HG03439 (cell line): ENCODE measurements around the gene USP49.

ENCODE experiments used
- ATAC-seq: cut with Tn5 transposase; IDR thresholded peaks from one replicate; pipeline ENCODE4 v1.9.1; 2021; ENCODE audit warnings: mild to moderate bottlenecking, moderate library complexity; ENCODE audit not compliant: unreplicated experiment

USP49 gene

DNA sequence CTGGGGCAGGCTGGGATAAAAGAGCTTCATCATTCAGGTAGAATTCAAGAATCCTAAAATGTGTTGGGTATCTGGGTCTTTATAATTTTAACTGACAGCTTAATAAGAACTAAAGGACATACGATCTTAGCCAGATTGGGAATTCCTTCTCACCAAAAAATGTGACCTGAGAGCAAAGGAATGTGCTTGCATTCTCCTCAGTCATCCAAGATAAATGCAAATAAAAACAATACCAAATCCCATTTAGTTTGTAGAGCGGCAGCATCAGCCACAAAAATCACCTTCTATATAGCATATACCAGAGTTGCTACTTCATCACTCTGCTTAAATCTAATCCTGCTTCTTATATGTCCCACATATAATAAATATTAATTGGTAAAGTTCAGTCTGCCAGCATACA, 16.9 kb downstream of the USP49 start:
- no peak for ATAC-seq

DNA sequence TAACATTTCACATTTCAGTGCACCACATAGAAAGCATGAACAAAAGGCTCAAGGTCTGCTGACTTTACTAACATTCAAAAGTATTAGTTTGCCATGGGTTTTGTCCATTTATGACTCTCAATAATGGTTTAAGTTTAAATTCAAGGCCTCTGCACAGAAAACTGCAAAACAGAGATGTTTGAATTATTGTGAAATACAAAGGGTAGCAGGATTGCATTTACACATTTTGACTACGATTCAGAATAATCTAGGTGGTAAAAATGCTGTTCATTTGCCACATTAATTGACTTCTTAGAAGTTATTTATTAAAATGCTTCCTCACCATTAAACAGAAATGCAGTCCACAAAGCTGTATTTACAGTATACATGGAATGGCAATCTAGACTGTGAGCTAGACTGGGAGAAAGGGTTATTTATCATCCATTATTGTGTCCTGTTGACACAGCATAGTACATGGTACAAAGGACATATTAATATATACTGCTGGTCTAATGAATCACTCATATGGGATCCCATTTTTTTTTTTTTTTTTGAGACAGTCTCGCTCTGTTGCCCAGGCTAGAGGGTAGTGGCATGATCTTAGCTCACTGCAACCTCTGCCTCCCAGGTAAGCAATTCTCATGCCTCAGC, 18.0 kb downstream of the USP49 start:
- ATAC-seq: no peak

DNA sequence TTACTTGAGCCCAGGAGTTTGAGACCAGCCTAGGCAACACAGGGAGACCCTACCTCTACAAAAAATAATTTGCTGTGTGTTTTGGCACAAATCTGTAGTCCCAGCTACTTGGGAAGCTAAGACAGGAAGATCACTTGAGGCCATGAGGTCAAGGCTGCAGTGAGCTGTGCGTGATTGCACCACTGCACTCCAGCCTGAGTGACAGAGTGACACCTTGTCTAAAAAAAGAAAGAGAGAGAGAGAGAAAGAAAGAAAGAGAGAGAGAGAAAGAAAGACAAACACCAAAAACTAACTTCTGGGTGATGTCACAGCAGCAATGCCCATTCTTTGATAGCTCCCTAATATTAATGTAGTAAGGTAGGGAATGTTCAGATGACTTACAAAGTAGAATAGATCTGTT, 20.4 kb downstream of the USP49 start:
- no peak for ATAC-seq

DNA sequence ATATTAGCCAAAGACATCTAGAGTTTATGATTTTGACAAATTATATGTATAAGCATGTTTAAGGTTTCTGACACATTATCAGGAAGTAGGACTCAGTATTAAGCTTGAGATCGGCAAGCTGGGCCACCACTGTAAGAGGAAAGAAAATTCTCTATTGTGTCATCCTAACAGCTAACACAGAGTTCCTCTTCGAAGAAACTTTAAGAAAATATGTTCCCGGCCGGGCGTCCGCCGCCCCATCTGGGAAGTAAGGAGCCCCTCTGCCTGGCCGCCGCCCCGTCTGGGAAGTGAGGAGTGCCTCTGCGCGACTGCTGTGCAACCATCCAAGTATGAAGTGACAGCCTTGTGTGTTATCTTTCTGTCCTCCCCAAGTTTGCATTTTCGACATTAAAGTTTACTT, 23.0 kb downstream of the USP49 start:
- no peak for ATAC-seq

DNA sequence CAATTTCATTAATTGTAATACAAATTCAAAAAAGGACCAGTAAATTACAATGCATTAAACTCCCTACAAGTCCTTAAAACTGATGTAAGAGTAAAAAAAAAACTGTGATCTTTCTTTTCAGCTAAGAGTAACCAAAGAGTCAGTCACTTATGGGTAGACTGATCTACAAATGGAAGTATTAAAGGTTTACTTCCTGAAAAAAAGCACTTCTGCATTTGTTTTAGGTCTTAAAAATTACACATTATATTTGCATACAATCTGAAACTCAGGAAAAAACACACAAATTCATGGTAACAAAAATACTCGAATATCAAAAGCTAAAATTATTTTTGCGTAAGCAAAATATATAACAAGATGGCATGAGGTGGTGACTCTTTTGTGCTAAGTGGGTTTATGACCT, 23.5 kb downstream of the USP49 start:
- no peak for ATAC-seq

DNA sequence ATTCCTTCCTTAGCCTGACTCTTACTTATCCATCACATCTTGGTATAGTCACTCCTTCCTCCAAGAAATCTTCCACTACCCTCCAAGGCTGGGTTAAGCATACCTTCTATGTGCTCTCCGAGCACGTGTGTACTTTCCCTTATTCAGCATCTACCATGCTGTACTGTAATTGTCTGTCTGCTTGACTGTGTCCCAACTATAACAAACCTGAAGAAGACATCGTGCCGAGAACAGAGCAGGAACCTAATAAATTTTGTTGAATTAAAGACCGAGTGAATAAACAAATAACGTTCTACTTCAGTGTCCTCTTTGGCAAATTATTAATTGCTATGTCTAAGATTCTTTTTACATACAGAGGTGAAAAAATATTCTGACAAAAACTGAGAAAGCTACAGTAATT, 35.8 kb downstream of the USP49 start:
- no peak for ATAC-seq

DNA sequence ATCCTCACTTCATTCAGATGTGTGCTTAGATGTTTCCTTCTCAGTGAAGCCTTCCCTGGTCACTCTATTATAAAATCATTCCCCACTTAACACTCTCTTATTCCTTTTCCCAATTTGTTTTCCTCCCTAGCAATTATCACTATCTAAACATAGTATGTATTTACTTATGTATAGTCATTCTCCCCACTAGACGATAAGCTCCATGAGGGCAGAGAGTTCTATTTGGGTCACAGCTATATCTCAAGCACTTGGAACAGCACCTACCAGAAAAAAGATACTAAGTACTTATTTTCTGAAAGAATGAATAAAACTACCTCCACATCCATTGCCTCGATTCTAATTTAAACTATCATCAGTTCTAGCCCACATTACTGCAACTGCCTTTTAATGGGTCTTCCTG, 36.5 kb downstream of the USP49 start:
- ATAC-seq: no peak

DNA sequence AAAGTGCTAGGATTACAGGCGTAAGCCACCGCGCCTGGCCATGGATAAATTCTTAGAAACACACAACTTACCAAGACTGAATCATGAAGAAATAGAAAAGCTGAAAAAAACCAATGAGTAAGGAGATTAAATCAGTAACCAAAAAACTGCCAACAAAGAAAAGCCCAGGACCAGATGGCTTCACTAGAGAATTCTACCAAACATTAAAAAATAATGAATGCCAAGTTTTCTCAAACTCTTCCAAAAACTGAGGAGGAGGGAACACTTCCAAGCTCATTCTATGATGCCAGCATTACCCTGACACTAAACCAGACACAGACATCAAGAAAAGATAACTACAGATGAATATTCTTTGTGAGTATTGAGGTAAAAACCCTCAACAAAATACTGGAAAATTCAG, 44.3 kb downstream of the USP49 start:
- no peak for ATAC-seq

DNA sequence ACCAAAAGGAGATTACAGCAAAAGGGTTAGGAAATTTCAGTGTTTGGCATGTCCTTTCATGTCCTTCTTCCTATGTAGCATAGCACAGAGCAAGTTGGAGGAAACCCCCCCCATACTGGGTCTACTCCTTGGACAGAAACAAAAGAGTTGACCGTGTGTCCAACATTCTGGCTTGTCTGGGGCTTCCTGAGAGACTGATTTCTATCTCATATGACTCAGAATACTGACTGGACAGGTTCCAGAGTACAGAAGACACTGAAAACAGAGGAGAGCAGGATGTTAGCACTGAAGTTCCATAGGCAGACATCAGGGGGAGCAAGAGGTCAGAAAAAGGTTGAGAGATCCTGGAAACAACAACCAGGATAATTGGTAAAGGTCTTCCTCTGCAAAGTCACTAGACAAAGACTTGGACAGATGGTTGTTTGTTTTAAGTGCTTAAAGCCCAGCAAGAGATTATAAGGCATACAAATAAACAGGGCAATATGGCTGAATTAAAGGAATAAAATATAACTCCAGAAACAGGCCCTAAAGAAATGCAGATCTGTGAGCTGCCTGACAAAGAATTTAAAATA, 48.4 kb downstream of the USP49 start:
- no peak for ATAC-seq

DNA sequence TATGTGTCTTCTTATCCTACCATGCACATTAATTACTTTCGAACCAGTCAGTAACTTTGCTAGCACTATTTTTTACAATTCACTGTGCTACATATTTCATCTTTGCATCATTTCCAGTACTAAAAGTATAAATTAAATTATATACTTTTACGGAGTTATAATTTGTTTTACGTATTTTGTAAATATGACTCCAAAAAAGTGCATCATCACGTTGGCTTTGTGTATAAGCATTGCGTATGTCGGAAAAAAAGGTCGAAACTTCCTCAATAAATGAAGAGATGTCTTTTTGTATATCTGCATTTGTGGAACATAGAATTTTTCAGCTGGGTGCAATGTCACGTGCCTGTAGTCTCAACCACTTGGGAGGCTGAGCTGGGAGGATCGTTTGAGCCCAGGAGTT, 52.0 kb downstream of the USP49 start:
- no peak for ATAC-seq

DNA sequence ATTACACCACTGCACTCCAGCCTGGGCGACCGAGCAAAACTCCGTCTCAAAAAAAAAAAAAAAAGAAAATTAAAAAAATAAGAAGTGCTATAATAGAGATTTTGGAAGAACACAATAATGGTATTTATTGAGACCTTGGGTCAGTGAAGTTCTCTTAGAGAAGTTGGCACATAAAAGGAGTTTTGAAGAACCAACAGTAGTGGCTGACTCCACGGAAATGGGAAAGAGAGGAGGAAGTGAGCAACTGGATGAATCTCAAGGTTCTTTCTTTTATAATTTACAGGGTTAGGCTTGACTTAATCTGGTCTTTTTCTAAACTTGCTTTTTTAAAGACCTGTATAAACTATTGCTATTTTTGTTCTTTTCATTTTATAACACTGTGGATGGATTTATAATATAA, 54.8 kb downstream of the USP49 start:
- ATAC-seq: no peak

DNA sequence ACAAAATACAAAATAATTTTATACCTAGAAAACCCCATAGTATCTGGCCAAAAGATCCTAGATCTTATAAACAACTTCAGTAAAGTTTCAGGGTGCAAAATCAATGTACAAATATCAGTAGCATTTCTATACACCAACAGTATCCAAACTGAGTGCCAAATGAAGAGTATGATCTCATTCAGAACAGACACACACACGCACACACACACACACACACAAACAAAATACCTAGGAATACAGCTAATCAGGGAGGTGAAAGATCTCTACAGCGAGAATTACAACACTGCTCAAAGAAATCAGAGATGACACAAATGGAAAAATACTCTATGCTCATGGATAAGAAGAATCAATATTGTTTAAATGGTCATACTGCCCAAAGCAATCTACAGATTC, 58.5 kb downstream of the USP49 start:
- ATAC-seq: no peak

DNA sequence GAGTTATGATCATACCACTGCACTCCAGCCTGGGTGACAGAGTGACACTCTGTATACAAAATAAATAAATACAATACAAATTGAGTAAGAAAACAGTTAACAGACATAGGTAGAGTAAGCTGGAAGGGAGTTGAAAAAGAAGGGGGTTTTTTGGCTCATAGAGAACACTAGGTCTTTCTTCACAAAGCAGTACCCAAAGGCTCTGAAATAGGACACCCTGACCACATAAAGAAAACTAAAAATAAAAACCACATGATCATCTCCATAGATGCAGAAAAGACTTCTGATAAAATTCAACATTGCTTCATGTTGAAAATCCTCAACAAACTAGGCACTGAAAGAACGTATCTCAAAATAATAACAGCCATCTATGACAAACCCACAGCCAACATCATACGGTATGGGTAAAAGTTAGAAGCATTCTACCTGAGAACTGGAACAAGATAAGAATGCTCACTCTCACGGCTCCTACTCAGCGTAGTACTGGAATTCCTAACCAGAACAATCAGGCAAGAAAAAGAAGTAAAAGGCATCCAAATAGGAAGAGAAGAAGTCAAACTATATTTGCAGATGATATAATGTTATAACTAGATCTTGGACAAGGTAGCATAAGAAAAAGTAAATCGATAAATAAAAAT, 59.0 kb downstream of the USP49 start:
- no peak for ATAC-seq

DNA sequence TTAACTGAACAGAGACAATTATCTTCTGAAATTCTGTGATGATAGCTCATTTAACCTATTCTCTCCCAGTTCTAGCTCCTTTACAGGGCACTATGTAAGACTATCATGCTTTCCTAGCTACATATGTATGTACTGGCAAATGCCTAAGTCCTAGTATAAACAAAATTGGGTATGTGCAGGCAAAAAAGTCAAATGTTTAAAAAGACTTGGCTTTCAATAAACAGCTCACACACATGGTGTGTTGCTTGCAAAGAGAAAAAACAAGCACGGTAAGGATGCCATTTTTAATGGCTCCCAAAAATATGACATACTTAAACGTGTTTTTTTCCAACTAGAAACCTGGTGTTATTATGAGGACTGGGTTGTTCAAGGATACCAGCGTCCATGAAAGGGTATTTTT, 62.9 kb downstream of the USP49 start:
- no peak for ATAC-seq

DNA sequence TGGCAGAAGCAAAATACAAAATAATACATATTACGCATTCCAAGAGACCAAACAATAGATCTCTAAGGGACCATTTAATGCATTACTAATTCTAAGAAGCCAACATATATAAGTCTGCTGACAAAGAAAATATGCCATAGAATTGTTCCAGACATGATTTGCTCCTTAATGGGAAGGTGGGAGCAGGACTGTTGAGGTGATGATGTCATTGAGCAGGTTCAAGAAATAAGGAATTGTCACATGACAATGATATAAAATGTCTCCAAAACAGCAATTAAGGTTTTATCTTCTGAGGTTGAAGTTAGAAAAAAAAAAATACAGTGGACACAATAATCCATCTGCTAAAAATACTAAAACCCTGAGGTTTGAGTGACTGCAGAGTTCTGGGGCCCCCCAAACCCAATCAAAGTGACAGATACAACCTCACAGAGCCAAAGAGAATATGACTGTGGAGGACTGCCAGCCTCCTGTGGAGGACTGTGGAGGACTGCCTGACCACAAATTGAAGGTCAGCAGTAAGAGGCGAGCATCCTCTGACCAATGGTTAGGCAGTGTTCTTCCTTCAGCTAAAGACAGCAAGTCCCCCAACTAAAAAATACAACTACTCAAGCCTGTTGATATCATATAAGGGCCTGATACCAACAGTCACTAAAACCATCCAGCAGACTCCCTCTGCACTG, 68.7 kb downstream of the USP49 start:
- no peak for ATAC-seq

DNA sequence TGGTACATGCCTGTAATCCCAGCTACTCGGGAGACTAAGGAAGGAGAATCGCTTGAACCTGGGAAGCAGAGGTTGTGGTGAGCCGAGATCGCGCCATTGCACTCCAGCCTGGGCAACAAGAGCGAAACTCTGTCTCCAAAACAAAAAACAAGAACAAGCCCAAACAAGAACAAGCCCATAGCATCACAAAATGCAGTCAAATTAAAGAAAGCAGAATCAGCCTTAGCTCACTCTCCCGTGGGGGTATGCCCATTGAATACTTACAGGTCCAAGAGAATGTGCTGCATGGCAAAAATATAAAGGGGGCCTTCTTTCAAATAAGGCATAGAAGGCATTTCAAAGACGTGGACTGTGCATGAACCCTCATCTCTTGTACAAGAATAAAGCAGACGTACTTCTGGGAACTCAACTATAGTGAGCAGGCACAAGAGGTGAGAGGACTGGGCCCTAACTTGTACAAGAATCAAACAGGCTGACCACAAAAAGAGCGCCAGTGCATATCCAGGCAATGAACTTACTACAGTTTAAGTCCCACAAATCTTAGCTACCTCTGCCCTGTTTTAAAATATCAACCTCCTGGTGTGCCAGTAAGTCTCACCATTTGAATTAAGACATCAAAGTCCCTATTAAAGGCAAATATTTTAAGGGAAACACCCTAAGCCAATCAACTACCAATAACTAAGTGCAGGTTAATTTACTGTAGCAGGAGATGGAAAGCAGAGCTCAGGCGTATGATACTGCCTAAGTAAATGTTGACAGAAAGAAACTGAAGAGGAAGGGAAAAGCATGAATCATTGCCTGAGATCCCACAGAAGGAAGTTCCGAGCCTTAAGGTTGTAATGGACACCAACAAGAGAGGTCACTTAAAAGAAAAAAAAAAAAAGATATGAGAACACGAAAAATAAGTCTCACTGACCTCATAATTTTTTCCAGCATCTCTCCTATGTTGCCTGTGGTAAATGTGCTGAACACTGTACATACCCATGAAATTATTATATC, 70.3 kb downstream of the USP49 start:
- no peak for ATAC-seq

DNA sequence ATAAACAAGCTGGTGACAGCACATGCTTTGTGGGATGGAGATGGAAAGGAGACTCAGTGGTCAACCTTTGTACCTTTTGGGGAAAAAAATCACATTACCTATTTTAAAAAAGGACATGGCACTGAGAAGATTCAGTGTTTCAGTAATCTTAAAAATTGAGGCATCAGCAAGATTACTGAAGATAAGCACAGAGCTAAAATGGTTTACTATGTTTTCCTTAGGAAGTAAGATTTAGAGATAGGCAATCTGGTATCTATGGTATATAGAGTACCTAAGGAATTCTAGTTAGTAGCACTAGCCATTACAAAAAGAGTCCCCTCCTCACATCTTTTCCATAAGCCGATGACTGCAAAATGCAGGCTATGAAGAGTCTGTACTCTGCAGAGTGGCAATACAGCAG, 72.0 kb downstream of the USP49 start:
- no peak for ATAC-seq

DNA sequence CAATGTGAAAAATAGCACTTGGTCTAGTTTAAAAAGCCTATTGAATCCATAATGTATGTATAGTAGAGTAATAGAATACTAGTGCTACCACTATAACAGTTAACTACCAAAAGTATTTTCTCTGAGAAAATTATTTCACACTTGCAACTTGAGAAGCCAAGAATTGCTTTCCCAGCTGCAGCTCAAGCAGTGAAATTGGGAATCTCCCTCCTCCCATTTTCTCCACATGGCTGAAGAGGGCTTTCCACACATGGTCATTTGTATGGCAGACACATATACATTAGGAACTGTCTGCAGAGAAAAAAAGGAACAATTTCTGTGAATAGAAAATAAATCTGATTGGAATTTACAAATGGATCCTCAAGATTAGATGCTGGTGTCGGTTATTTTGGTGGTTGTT, 73.2 kb downstream of the USP49 start:
- no peak for ATAC-seq

DNA sequence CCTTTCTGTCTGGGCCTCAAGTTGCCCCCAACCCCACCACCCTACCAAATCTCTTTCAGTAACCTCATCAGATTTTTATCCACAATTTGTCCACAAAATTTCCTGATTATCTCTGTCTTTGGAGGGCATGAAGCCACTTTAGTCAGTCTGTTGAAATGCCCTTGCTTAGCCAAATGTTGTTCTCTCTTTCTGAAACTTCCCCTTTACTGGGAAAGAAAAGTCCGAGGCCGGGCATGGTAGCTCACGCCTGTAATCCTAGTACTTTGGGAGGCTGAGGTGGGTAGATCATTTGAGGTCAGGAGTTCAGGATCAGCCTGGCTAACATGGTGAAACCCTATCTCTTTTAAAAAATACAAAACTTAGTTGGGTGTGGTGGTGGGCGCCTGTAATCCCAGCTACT, 73.9 kb downstream of the USP49 start:
- no peak for ATAC-seq

DNA sequence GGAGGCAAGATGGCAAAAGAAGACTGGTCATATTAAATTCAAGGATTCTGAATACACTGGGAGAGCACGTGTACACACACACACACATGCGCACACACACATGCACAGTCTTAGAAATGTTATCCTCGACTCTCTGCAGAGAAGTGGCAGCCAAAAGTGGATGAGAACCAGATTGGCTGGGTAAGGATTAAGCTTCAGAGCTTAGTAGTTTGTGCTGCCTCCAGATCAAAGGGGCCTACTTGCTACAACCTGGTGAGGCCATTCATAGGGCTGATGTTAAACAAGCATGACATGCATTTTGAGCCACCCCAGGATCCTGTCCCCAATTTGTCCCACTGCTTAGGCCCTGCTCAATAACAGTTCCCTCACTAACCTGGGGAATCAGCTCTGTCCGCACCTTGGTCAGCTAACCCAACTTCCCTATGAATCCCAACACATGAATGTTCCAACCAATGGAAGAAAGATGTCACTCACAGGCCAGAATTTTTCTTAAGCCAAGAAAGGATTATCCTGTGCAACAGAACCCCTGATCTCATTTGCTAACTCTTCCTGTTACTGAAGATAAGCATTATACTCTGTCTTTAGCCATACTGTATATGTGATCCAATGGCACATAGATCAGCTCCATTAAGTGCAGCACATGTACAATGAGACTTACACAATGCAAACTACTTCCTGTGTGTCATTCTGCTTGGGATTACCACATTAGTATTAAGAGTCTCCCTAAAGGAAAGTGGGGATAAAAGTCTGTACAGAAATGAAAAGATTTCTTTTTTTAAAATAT, 76.7 kb downstream of the USP49 start:
- ATAC-seq: no peak
